DOHH2 (cell line): ENCODE measurements around the gene BUB1.

Source experiments
- H3F3A ChIP-seq: fragments of 200-600 bp; sonication (generic), shearing (Covaris generic); 2 replicates; pipeline ENCODE4 v1.6.0; 2016; ENCODE audit warnings: antibody characterized with exemption, mild to moderate bottlenecking; ENCODE audit not compliant: control insufficient read depth, insufficient read depth
- H3K27ac ChIP-seq: fragments of 200-600 bp; sonication (generic); 2 replicates; pipeline ENCODE4 v1.5.1; 2014; ENCODE audit warnings: low read depth, mild to moderate bottlenecking, low read length, moderate library complexity
- H3K27me3 ChIP-seq: fragments of 200-600 bp; sonication (generic); 2 replicates; pipeline ENCODE4 v1.6.1; 2014; ENCODE audit warnings: mild to moderate bottlenecking, low read length, mixed read lengths; ENCODE audit not compliant: control insufficient read depth
- H3K36me3 ChIP-seq: fragments of 200-600 bp; sonication (generic); 2 replicates; pipeline ENCODE4 v1.6.1; 2014; ENCODE audit warnings: mild to moderate bottlenecking, low read length, moderate library complexity, mixed read lengths; ENCODE audit not compliant: control insufficient read depth
- H3K4me1 ChIP-seq: fragments of 200-600 bp; sonication (generic); 2 replicates; pipeline ENCODE4 v1.6.1; 2014; ENCODE audit warnings: mild to moderate bottlenecking, low read length, mixed read lengths; ENCODE audit not compliant: control insufficient read depth
- H3K4me2 ChIP-seq: fragments of 200-600 bp; sonication (generic); 2 replicates; pipeline ENCODE4 v1.6.0; 2014; ENCODE audit warnings: mild to moderate bottlenecking, low read length, moderate library complexity
- H3K4me3 ChIP-seq: fragments of 200-600 bp; sonication (generic); 2 replicates; pipeline ENCODE4 v1.5.1; 2014; ENCODE audit warnings: mild to moderate bottlenecking, low read length, mixed read lengths
- H3K79me2 ChIP-seq: fragments of 200-600 bp; sonication (generic); 2 replicates; pipeline ENCODE4 v1.6.1; 2014; ENCODE audit warnings: mild to moderate bottlenecking, low read length, mixed read lengths; ENCODE audit not compliant: control insufficient read depth
- H3K9me2 ChIP-seq: fragments of 200-600 bp; sonication (generic); replicated peaks from 2 replicates; pipeline ENCODE4 v1.6.1; 2014; ENCODE audit warnings: mild to moderate bottlenecking, low read length, mixed read lengths; ENCODE audit not compliant: control insufficient read depth
- H3K9me3 ChIP-seq: fragments of 200-600 bp; sonication (generic); 2 replicates; pipeline ENCODE4 v1.6.1; 2014; ENCODE audit warnings: antibody characterized with exemption, low read length, mixed read lengths; ENCODE audit not compliant: control insufficient read depth, insufficient read depth
- H4K20me1 ChIP-seq: fragments of 200-600 bp; sonication (generic); 2 replicates; pipeline ENCODE4 v1.6.0; 2014; ENCODE audit warnings: low read depth, mild to moderate bottlenecking, antibody characterized with exemption, low read length, moderate library complexity; ENCODE audit not compliant: control insufficient read depth, insufficient read depth
- CTCF ChIP-seq: fragments of 200-600 bp; sonication (generic); IDR thresholded peaks from one replicate; pipeline ENCODE4 v1.5.1; 2014; ENCODE audit warnings: antibody characterized with exemption, mild to moderate bottlenecking, low read depth, low read length; ENCODE audit not compliant: poor library complexity, severe bottlenecking
- EZH2phosphoT487 ChIP-seq: fragments of 200-600 bp; sonication (generic); IDR thresholded peaks from 2 replicates; pipeline ENCODE4 v1.6.1; 2017; ENCODE audit warnings: borderline replicate concordance, mild to moderate bottlenecking, antibody characterized with exemption, low read length, moderate library complexity, mixed read lengths

BUB1 gene

GRCh38 chr2:110677530-110678456 is at the start of gene BUB1:
BUB1 (minus strand) TSS chr2:110678063; CDS start chr2:110677995, 68 bp downstream.
- peaks cover 8% of the 10 kb centered on the region; the same call in 1 of the 2 replicates for H4K20me1 ChIP-seq
- no peak for TF ChIP-seq EZH2phosphoT487
- no peak for TF ChIP-seq CTCF
- peaks cover 43% of the 10 kb centered on the region for H3K36me3 ChIP-seq
- H3F3A ChIP-seq: peaks cover 18% of the 10 kb centered on the region
- H3K9me2 ChIP-seq: no peaks in the 10 kb centered on the region
- peak within 1 kb of the TSS; percentile 88 for H3K4me2 ChIP-seq
- H3K79me2 ChIP-seq: peaks cover 55% of the 10 kb centered on the region
- H3K27me3 ChIP-seq: no peaks in the 10 kb centered on the region
- peaks cover 33% of the 10 kb centered on the region for H3K4me1 ChIP-seq
- peak within 1 kb of the TSS; percentile 94 for H3K4me3 ChIP-seq
- H3K9me3 ChIP-seq: no peaks in the 10 kb centered on the region
- peak within 1 kb of the TSS; percentile 84 for H3K27ac ChIP-seq

- no peaks in the 10 kb centered on the region for H3K9me2 ChIP-seq
- no peak overlapping the region for H3K4me3 ChIP-seq
- H3K27ac ChIP-seq: no peak overlapping the region
- no peaks in the 10 kb centered on the region for H3F3A ChIP-seq
- H3K79me2 ChIP-seq: no peaks in the 10 kb centered on the region
- H3K4me2 ChIP-seq: no peak overlapping the region
- no peaks in the 10 kb centered on the region for H3K36me3 ChIP-seq
- H3K9me3 ChIP-seq: no peaks in the 10 kb centered on the region
- no peak for TF ChIP-seq CTCF
- TF ChIP-seq EZH2phosphoT487: no peak
- peaks cover 6% of the 10 kb centered on the region for H3K27me3 ChIP-seq
- no peaks in the 10 kb centered on the region for H3K4me1 ChIP-seq
- H4K20me1 ChIP-seq: no peaks in the 10 kb centered on the region
These were observed 48.4 kb upstream of the BUB1 start for GRCh38 chr2:110726285-110726684.

- Histone ChIP-seq H3K9me3 (no peaks in the 10 kb centered on the region), H3K27me3 (peaks cover 4% of the 10 kb centered on the region), H4K20me1 (no peaks in the 10 kb centered on the region), H3K4me2 (no peak overlapping the region), H3K9me2 (no peaks in the 10 kb centered on the region), H3K4me3 (no peak overlapping the region), H3F3A (no peaks in the 10 kb centered on the region), H3K79me2 (no peaks in the 10 kb centered on the region), H3K36me3 (no peaks in the 10 kb centered on the region), H3K27ac (no peak overlapping the region), H3K4me1 (no peaks in the 10 kb centered on the region)
- no peak for TF ChIP-seq CTCF
- no peak for TF ChIP-seq EZH2phosphoT487
These were observed 48.0 kb upstream of the BUB1 start for GRCh38 chr2:110725859-110726258.
